Choroid plexus epithelial cell (primary cell): ENCODE data around the gene SLC25A36.
"Not testable (repeated sequence)": the region's sequence is repeated elsewhere in the genome, so short reads cannot be mapped to it uniquely, and the experiment has no call there.

Experiments
- DNase-seq: peaks from one replicate; pipeline ENCODE4 v3.0.0-alpha.2; 2010; ENCODE audit warnings: low read depth
- H3K4me3 ChIP-seq: 2 replicates; pipeline ENCODE4 v1.5.1; 2011; ENCODE audit warnings: low read depth, mild to moderate bottlenecking, control low read depth, low read length, moderate library complexity
- TF ChIP-seq, protein P1 (sequence below): conservative IDR thresholded peaks from 2 replicates; pipeline ENCODE4 v1.5.1; 2011; ENCODE audit warnings: low read depth, mild to moderate bottlenecking, control low read depth, inconsistent platforms, low read length, moderate library complexity

The SLC25A36 gene

DNA sequence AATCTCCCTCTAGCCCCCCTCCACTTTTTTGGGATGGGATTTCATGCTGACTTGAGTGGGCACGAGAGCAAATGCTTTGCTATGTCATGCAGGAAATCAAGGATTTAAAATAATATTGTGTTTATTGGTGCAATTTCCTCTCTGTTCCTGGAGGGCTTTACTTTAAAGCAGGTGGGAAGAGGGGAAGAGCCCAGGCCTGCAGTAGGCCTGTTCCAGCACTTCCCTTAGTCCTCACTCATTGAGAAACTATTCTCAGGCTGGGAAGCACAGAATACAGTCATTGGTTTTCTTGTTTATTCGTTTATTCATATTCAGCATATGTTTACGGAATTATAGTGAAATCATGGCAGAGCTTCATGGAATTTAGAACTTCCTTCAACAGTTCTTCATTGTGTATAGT lies 67.9 kb downstream of the SLC25A36 start:
- H3K4me3 ChIP-seq, result no peak overlapping the region
- no peak for DNase-seq
- TF ChIP-seq, protein P1, sequence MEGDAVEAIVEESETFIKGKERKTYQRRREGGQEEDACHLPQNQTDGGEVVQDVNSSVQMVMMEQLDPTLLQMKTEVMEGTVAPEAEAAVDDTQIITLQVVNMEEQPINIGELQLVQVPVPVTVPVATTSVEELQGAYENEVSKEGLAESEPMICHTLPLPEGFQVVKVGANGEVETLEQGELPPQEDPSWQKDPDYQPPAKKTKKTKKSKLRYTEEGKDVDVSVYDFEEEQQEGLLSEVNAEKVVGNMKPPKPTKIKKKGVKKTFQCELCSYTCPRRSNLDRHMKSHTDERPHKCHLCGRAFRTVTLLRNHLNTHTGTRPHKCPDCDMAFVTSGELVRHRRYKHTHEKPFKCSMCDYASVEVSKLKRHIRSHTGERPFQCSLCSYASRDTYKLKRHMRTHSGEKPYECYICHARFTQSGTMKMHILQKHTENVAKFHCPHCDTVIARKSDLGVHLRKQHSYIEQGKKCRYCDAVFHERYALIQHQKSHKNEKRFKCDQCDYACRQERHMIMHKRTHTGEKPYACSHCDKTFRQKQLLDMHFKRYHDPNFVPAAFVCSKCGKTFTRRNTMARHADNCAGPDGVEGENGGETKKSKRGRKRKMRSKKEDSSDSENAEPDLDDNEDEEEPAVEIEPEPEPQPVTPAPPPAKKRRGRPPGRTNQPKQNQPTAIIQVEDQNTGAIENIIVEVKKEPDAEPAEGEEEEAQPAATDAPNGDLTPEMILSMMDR, result no peak

DNA sequence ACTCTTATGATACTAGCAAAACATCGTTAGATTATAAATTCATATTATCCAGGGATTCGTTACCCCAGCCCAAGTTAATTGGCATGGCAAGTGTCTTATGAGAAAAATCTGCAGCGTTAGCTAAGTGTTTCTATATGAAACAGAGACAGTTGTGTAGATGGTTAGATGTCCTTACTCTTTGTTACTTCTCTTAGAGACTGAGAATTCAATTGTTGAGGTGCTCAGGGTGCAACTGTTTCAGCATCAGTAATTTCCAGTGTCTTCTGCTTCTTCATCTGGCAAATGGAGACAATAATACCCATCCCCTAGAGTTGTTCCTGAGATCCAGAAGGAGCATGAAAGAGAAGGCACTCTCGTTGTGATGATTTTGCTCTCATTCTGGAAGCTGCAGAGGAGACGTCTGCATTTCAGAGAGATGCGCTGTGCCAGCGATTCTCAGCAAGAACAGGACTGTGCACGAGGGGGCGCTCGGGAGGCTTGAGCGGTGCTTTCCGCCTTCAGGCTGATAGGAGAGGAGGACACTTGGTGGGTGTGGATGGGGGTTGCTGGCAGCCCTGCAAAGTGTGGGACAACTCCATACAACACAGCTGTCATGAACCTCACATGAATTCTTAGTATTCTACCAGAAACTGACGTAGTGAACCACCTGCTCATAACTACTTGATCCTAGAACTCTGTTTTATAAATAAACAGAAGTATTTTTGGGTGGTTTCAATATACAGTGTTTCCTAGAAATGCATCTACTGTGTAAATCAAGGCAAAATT lies 69.8 kb downstream of the SLC25A36 start:
- TF ChIP-seq, protein P1, result peak; percentile 99
- DNase-seq, result peak; percentile 79
- H3K4me3 ChIP-seq, result no peak overlapping the region

DNA sequence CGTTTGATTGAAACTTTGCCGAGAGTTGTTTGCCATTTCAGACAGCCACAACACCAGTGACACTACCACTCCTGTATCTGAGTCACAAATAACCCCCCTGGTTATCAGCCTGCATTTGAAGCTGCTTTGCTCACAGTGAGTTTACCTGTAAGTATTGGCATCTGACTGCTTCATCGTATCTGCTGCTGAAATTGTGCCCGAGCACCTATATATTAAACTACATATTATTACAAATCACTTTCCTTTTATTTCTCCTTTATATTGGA lies 70.3 kb downstream of the SLC25A36 start:
- H3K4me3 ChIP-seq, result no peak overlapping the region
- TF ChIP-seq, protein P1, result no peak
- DNase-seq, result no peak

DNA sequence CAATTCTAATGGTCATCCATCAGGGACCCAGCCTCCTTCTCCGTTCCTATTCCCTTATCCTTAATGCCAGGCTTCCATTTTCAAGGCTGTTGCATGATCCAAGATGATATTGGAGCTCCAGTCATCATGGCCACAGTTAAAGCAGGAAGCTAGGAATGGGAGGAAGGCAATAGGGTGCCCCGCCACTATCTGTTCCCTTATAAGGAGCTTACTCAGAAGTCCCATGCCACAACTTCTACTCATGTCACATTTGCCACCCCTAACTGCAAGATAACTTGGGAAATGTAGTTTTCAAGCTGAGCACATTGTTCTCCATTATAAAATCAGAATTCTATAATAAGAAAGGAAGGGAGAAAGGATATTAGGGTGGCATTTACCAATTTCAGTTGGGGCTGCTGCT lies 70.9 kb downstream of the SLC25A36 start:
- no peak overlapping the region for H3K4me3 ChIP-seq
- TF ChIP-seq, protein P1, result no peak
- no peak for DNase-seq

DNA sequence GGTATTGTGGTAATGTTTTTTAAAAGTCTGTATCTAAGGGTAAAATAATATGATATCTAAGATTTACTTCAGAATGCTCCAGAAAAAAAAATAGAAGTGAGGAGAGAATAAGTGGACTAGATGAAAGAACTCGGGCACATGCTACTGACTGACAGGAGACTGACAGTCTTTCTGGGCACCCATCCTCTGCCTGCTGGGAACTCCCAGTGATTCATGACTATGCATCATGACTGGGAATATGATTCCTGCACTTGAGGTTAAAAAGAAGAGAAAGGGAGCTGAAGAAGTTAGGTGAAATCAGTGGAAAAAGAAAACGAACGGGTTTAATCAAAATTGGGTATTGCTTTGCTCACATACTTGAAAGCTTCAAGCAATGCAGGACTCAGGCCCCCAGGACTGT lies 73.8 kb downstream of the SLC25A36 start:
- TF ChIP-seq, protein P1, result no peak
- DNase-seq, result peak; percentile 4
- H3K4me3 ChIP-seq, result no peak overlapping the region

DNA sequence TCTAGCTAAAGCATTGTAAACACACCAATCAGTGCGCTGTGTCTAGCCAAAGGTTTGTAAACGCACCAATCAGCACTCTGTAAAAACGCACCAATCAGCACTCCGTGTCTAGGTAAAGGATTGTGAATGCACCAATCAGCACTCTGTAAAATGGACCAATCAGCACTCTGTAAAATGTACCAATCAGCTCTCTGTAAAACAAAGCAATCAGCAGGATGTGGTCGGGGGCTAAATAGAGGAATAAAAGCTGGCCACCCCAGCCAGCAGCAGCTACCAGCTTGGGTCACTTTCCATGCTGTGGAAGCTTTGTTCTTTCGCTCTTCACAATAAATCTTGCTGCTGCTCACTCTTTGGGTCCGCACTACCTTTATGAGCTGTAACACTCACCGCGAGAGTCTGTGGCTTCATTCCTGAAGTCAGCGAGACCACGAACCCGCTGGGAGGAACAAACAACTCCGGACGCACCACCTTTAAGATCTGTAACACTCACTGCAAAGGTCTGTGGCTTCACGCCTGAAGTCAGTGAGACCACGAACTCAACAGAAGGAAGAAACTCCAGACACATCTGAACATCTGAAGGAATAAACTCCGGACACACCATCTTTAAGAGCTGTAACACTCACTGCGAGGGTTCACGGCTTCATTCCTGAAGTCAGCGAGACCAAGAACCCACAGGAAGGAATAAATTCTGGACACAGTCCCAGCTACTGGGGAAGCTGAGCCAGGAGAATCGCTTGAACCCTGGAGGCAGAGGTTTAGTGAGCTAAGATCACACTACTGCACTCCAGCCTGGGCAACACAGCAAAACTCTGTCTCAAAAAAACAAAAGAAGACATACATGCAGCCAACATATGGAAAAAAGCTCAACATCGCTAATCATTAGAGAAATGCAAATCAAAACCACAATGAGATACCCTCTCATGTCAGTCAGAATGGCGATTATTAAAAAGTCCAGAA lies 76.0 kb downstream of the SLC25A36 start:
- H3K4me3 ChIP-seq, DNase-seq: not testable (repeated sequence)

DNA sequence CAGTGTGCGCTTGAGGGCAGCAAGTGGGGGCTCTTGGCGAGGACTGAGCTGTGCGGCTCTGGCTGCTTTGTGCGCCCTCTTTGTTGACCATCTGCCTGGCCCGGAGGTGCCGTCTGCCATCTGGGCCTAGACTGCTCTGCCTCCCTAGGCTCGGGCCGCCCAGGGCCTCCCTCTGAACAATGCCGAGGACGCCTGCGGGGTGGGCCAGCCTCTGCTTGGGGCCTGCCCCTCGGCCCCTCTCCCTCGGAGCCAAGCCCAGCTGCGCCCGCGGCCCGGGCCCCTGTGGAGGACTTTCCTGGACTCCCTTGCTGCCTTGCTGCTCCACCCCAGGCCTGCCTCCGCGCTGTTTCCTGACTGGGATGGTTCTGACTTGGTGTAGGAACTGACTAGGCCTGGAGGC lies 77.6 kb downstream of the SLC25A36 start:
- H3K4me3 ChIP-seq, result no peak overlapping the region
- TF ChIP-seq, protein P1, result no peak
- no peak for DNase-seq
